Measurements from ENCODE around the gene DAAM2. TPM values are rescaled to one million over a fixed set of nuclear protein-coding genes. Genes with fewer than 3 reads are reported as not detected.

DAAM2 gene
- total RNA-seq, 6 experiments from 2014 or later: 1.6 to 9.8 (median 4.7) TPM

DNA sequence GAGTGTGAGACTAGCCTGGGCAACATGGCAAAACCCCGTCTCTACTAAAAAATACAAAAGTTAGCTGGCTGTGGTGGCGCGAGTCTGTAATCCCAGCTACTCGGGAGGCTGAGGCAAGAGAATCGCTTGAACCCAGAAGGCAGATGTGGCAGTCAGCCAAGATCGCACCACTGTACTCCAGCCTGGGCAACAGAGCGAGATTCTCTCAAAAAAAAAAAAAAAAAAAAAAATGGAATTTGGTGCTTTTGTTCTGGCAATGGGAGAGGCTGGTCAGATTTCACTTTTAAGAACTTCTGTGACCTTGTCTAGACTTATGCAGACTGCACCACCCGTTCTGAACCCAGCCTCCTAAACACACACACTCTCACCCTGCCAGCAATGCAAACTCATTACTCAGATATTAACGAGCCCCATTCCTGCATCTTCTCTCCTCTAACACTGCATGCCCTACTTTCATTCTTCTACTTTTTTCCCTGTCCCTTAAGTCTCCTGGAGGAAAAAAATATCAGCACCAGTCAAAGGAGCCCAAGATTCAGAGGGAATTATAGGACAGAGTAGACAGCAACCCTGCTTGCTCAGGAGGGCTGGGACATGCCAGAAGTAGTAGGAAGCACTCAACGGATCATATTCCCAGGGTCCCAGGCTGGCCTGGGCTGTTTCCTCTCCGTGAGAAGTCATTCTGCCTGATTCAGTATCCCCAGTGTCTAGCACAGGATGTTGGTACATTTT, 137.7 kb downstream of the DAAM2 start:
- peaks cover 0 to 55% (median 11%) of the 10 kb centered on the region in 4 donors for H3K4me1 ChIP-seq
- intact Hi-C loops (cut with DNase I): no loop called here

DNA sequence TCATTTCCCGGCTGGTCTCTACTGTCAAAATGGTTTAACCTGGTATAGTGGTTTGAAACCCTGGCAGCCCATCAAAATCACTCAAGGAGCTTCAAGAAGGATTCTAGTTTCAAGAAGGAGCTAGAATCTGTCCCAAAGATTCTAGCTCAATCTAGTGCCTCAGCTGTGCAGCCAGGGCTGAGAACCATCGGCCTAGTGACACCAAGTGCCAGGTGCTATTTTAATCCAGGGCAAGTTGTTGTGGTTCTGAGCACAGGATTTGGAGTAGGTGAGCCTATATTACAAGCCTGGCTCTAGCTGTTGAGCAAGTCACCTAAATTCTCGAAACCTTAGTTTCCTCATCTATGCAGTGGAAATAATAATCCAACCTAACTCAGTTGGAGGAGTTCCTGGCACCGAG, 138.4 kb downstream of the DAAM2 start:
- Histone ChIP-seq H3K9me3 (no peaks in the 10 kb centered on the region), H3K36me3 (peaks cover 0 to 7% (median under 1%) of the 10 kb centered on the region in 4 donors), H3K4me3 (peak overlapping the region in 1 of 3 donors; percentile 4), H3K27ac (peak overlapping the region in 1 of 3 donors; percentile 50), H3K4me1 (peaks cover 0 to 49% (median 9%) of the 10 kb centered on the region in 4 donors), H3K27me3 (no peaks in the 10 kb centered on the region)
- TF ChIP-seq POLR2A (IDR thresholded peaks at IDR 0.05): no peak
- TF ChIP-seq, protein P1, sequence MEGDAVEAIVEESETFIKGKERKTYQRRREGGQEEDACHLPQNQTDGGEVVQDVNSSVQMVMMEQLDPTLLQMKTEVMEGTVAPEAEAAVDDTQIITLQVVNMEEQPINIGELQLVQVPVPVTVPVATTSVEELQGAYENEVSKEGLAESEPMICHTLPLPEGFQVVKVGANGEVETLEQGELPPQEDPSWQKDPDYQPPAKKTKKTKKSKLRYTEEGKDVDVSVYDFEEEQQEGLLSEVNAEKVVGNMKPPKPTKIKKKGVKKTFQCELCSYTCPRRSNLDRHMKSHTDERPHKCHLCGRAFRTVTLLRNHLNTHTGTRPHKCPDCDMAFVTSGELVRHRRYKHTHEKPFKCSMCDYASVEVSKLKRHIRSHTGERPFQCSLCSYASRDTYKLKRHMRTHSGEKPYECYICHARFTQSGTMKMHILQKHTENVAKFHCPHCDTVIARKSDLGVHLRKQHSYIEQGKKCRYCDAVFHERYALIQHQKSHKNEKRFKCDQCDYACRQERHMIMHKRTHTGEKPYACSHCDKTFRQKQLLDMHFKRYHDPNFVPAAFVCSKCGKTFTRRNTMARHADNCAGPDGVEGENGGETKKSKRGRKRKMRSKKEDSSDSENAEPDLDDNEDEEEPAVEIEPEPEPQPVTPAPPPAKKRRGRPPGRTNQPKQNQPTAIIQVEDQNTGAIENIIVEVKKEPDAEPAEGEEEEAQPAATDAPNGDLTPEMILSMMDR (IDR thresholded peaks at IDR 0.05): no peak
- WGBS (ENCODE audit: insufficient coverage, low coverage, low lambda C conversion rate, missing lambda C conversion rate): 39% methylated on average over 3 of the region's 4 CpGs
- intact Hi-C loops (cut with DNase I): no loop called here
- ATAC-seq (no peak), DNase-seq (no peak)

More for the DNA sequence above, 137.7 kb downstream of the DAAM2 start:
- H3K4me3 ChIP-seq: peak overlapping the region in 1 of 3 donors; percentile 4
- WGBS (ENCODE audit: insufficient coverage, low coverage, low lambda C conversion rate, missing lambda C conversion rate): 48% methylated on average over 4 of the region's 11 CpGs
- peak overlapping the region in 1 of 3 donors; percentile 50 for H3K27ac ChIP-seq
- DNase-seq: no peak
- peak in 2 of 4 donors; percentile 4 to 44 for ATAC-seq
- no peaks in the 10 kb centered on the region for H3K27me3 ChIP-seq
- H3K9me3 ChIP-seq: no peaks in the 10 kb centered on the region
- TF ChIP-seq POLR2A (IDR thresholded peaks at IDR 0.05): no peak
- TF ChIP-seq, protein P1 (IDR thresholded peaks at IDR 0.05): no peak
- peaks cover 0 to 13% (median 4%) of the 10 kb centered on the region in 4 donors for H3K36me3 ChIP-seq

DNA sequence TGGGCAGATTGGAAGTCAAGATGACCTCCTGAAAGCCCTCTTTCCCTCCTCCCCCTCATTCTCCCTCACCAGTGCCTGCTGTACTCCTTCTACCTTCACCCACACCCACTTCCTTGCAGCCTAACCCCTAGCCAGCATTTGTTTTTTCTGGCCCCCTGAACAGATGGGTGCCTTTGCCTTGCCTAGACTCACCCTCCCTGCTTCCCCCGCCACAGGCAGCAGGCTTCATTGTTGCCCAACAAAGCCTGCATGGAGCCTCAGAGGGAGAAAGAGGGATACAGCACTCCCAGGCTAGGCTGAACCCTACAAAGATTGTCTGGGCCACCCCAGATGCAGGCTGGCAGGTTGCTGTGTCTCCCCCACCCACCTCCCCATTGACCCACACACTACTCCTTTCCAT, 139.4 kb downstream of the DAAM2 start:
- WGBS (ENCODE audit: insufficient coverage, low coverage, low lambda C conversion rate, missing lambda C conversion rate): 100% methylated on average over 1 of the region's 1 CpG
- Histone ChIP-seq H3K36me3 (no peaks in the 10 kb centered on the region), H3K4me1 (peaks cover 0 to 41% (median 7%) of the 10 kb centered on the region in 4 donors), H3K27ac (peak overlapping the region in 1 of 3 donors; percentile 50), H3K9me3 (no peaks in the 10 kb centered on the region), H3K4me3 (no peak overlapping the region), H3K27me3 (no peaks in the 10 kb centered on the region)
- DNase-seq (no peak), ATAC-seq (no peak)
- TF ChIP-seq POLR2A (IDR thresholded peaks at IDR 0.05): no peak
- intact Hi-C loops (cut with DNase I): no loop called here

DNA sequence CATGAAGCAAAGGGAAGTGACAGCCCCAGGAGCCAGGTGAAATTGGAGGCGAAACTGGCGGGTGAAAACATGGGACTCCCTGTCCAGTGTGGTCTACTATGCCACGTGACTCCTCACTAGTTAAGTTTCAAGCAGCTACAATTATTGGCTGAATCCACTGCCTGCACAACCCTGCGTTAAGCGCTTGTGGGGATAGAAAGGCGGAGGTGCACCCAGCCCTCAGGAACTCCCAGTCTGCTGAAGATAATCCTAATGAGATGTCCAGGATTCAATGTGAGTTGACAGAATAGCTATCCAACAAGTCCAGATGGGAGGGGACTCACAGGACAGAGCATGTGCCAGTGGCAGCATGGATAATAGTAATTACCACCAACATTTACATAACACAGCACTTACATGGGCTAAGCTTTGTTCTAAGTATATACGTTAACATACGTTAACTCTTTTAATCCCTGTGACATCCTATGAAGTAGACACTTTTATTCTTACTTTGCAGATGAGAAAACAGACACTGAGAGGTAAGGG, 140.3 kb downstream of the DAAM2 start:
- DNase-seq (no peak), ATAC-seq (no peak)
- TF ChIP-seq, protein P1 (IDR thresholded peaks at IDR 0.05): no peak
- no peak for TF ChIP-seq POLR2A (IDR thresholded peaks at IDR 0.05)
- Histone ChIP-seq H3K36me3 (no peaks in the 10 kb centered on the region), H3K4me1 (peaks cover 0 to 47% (median 7%) of the 10 kb centered on the region in 4 donors), H3K27ac (peak overlapping the region in 1 of 3 donors; percentile 94), H3K27me3 (no peaks in the 10 kb centered on the region), H3K4me3 (peak overlapping the region in 1 of 3 donors; percentile 97), H3K9me3 (no peaks in the 10 kb centered on the region)
- intact Hi-C loops (cut with DNase I): no loop called here
- 95% methylated on average over 2 of the region's 8 CpGs for WGBS (ENCODE audit: insufficient coverage, low coverage, low lambda C conversion rate, missing lambda C conversion rate)

DNA sequence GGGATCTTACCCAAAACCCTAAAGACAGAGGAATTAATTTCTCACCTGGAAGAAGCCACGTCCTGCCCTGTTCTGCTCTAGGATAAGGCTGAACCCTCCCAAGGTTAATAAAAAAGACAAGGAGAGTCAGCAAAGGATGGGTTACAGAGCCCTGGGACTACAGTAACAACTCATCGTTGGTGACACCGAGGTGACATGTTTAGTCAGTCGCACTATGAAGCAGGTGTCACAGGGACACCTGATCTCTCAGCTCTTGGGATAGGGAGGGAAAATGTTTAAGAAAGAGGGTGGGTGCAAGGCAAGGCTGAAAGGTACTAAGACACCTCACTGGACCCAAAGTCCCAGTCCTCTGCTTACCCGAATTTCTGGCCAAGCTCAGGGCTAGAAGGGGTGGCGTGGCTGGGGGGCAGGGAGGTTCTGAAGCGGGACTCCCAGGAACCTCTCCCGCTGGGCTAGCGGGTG, 141.5 kb downstream of the DAAM2 start:
- intact Hi-C loops (cut with DNase I): no loop called here
- peak; percentile 20 to 47 (median 25) for ATAC-seq
- Histone ChIP-seq H3K27ac (peak overlapping the region; percentile 75 to 94 (median 85)), H3K9me3 (no peaks in the 10 kb centered on the region), H3K36me3 (no peaks in the 10 kb centered on the region), H3K4me3 (peak overlapping the region; percentile 80 to 97 (median 94)), H3K27me3 (no peaks in the 10 kb centered on the region), H3K4me1 (peaks cover 0 to 60% (median 7%) of the 10 kb centered on the region in 4 donors)
- no peak for DNase-seq
- TF ChIP-seq, protein P1 (IDR thresholded peaks at IDR 0.05): no peak
- no peak for TF ChIP-seq POLR2A (IDR thresholded peaks at IDR 0.05)
- WGBS (ENCODE audit: insufficient coverage, low coverage, low lambda C conversion rate, missing lambda C conversion rate): 10% methylated on average over 6 of the region's 9 CpGs

All from right lobe of liver (tissue), 6 donors.